A549 (cell line): ENCODE results near the gene GRIA1.

Source experiments
- CTCF ChIP-seq: fragments of >200 bp; sonication (Bioruptor Twin); formaldehyde crosslinking; IDR thresholded peaks from 3 replicates; pipeline ENCODE4 v1.5.1; 2016
- EHMT2 ChIP-seq: fragments of 200-600 bp; sonication (generic); IDR thresholded peaks from 2 replicates; pipeline ENCODE4 v1.6.1; 2016; ENCODE audit warnings: antibody characterized with exemption, low read depth, mild to moderate bottlenecking, moderate library complexity
- MYC ChIP-seq: IDR thresholded peaks from 2 replicates; pipeline ENCODE4 v1.6.1; 2012; ENCODE audit warnings: mild to moderate bottlenecking, inconsistent platforms, low read length, improper control_type of control experiment, borderline replicate concordance
- POLR2A ChIP-seq: IDR thresholded peaks from 2 replicates; pipeline ENCODE4 v1.6.1; 2012; ENCODE audit warnings: mild to moderate bottlenecking, low read length
- RARB ChIP-seq: fragments of 250-450 bp; sonication (Bioruptor Pico); IDR thresholded peaks from 2 replicates; pipeline ENCODE4 v1.8.0; 2021; ENCODE audit warnings: mild to moderate bottlenecking, moderate library complexity
- SMC3 ChIP-seq: fragments of >200 bp; sonication (Bioruptor Twin); formaldehyde crosslinking; IDR thresholded peaks from 3 replicates; pipeline ENCODE4 v1.6.1; 2018; ENCODE audit warnings: inconsistent platforms

GRCh38 chr5:153485641-153486040 lies 4.8 kb upstream of the GRIA1 start:
- no peak for TF ChIP-seq POLR2A
- TF ChIP-seq RARB (CRISPR knock-in tag): no peak
- TF ChIP-seq EHMT2: no peak
- TF ChIP-seq SMC3: no peak
- no peak for TF ChIP-seq CTCF
- TF ChIP-seq MYC: no peak
